Activated CD4-positive, alpha-beta T cell treated with anti-CD3 and anti-CD28 coated beads, Interleukin-2, Interleukin-4, amounts not matched to agents 100 ng/mL and 50 ng/mL, durations not matched to agents 16 hours and 8 hours (primary cell): ENCODE results near the gene CD58.
A peak's percentile ranks its signal among the peaks of the same experiment; 100 is the strongest.
"Not testable (repeated sequence)": the region's sequence is repeated elsewhere in the genome, so short reads cannot be mapped to it uniquely, and the experiment has no call there.

ENCODE experiments used
- DNase-seq: peaks from one replicate; pipeline ENCODE4 v3.0.0-alpha.2; 2020; ENCODE audit warnings: low spot score

Gene CD58

GRCh38 chr1:116569776-116570357 lies 959 bp downstream of the CD58 start:
- peak; percentile 68 for DNase-seq

DNA sequence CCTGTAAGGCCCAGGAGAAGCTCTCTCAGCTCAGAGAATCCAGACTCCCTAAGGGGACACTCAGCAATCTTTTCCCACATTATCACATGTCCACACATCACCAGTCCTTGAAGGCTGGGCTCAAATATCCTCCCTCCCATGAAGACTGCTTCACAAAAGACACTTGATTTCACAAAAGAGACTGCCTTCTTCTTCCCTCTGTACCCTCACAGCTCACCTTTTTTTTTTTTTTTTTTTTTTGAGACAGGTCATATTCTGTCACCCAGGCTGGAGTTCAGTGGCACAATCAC lies 1.5 kb downstream of the CD58 start:
- no peak for DNase-seq

DNA sequence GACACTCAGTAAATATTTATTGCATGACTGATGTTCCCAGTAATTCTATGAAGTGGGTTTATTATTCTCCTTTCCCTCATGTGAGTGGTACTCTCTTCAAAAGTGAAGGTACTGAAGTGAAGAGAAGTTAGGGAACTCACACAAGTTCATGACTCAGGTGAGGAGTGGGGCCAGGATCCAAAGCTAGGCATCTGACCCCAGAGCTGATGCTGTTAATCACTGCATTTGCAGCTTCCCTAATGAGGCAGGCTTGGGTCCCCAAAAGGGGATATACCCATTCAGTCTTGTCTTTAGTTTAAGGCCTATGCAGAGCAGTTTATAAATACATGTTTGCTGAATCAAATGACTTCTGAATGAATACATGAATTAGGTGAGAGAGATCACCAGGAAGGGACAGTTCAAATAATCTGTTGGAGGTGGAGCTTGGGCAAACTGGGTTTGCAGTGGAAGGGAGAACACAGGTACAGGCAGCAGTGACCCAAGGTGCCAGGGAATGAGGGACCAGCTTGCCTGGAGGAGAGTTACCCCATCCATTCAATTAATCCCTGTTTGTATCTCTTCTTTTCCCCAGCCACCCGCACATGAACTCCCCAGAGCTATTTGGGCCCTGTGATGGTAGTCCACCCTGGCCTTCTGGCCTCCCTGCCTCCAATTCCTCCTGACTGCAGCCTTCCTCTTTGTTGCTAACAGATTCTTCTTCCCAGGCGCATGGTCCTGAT lies 2.0 kb downstream of the CD58 start:
- no peak for DNase-seq

DNA sequence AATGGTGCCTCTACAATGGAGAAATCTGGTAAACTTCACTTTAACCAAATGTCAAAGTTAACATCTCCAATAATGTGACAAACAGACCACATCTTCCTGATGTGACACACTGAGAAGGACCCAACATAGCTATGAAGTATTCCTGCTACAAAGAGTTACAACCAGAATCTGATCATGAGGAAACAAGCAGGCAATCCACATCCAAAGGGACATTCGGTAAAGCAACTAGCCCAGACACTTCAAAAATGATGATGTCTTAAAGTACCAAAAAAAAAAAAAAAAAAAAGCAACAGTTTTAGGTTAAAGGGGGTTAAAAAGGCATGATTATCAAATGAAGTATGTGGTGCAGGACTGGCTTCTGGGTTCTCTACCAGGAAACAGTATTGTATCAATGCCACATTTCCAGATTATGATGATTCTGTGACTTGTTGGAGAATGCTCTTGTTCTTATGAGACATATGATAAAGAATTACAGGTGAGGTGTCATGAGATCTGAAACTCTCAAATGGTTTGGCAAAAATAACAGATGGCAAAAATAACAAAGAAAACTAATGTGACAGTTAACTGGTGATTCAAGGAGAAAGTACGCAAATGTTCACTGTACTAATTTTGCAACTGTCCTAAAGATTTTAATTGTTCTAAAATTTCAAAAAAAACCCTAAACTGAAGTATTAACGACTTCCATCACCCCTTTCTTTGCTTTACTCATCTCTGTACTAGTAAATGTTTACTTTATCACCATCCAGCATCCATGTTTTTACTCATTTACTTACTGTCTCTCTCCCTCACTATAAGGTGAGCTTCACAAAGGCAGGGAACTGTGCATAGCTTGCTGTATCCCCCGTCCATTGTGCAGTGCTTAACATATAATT lies 2.8 kb downstream of the CD58 start:
- peak; percentile 64 for DNase-seq

GRCh38 chr1:116565222-116565621 lies 5.6 kb downstream of the CD58 start:
- DNase-seq: no peak

DNA sequence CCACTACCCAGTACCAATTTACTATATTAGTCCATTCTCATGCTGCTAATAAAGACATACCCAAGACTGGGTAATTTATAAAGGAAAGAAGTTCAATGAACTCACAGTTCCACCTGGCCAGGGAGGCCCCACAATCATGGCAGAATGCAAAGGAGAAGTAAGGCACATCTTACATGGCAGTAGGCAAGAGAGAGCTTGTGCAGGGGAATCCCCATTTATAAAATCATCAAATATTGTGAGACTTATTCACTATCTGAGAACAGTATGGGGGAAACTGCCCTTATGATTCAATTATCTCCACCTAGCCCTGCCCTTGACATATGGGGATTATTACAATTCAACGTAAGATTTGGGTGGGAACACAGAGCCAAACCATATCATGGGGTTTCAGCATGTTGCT lies 6.4 kb downstream of the CD58 start:
- DNase-seq: no peak

DNA sequence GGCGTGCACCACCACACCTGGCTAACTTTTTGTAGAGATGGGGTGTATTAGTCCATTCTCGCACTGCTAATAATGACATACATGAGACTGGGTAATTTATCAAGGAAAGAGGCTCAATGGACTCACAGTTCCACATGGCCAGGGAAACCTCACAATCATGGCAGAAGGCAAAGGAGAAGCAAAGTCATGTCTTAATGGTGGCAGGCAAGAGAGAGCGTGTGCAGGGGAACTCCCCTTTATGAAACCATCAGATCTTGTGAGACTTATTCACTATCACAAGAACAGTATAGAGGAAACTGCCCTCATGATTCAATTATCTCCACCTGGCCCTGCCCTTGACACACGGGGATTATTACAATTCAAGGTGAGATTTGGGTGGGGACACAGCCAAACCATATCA lies 8.4 kb downstream of the CD58 start:
- not testable (repeated sequence) for DNase-seq

DNA sequence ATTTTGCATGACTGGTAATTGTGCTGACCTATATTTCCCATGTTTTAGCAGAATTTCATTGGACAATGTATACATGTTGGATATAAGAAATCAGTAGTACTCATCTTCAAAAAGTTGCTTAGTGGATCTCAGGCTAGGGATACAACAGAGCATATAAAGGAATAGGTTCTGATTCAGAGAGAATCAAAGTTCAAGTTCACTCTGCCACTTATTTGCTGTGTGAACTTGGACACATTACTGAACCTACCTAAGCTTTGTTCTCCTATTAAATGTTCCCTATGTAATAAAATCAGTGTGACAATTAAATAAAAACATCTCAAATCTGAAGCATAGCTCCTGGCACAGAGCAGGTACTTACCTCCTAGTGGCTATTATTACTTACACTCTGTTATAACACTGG lies 9.3 kb downstream of the CD58 start:
- no peak for DNase-seq

- no peak for DNase-seq
Measured at GRCh38 chr1:116560704-116561490, 9.9 kb downstream of the CD58 start.

DNA sequence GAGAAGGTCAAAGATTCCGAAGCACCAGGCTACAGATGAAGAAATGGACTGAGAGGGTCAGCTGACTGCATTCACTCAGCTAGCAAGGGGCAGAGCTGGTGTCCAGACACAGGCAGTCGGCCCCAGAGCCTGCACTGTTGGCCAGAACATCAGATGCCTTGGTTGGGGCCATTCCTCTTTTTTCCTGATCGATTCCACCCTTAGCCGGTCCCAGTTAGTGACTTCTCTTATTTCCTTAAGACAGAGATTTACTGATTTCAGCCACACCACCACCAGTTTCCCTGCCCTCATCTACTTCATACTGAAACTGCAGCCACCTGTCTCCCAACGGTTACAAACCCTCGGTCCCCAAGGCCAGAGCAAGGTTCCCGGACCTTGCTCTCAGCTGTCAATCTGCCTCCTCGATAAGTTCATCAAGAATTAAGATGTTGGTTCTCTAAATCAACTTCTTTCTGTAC lies 11.5 kb downstream of the CD58 start:
- no peak for DNase-seq

GRCh38 chr1:116558571-116558970 lies 12.3 kb downstream of the CD58 start:
- DNase-seq: no peak

GRCh38 chr1:116558140-116558549 lies 12.7 kb downstream of the CD58 start:
- DNase-seq: no peak

DNA sequence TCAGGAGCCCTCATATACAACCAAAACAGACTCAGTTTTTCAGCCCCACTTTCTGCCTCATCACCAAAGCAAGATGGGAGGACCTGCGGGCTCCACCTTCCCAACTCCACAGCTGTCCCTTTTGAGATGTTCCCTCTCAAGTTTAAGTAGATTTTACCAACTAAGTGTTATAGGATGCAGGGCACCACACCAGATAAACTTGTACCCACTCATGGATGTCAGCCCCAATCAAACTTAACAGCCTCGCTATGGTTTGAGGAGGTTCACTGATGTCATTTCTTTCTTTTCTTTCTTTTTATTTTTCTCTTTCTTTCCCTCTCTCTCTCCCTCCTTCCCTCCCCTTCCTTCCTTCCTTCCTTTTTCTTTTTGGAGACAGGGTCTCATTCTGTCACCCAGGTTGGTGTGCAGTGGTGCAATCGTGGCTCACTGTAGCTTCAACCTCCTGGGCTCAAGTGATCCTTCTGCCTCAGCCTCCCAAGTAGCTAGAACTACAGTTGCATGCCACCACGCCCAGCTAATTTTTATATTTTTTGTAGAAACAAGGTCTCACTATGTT lies 13.4 kb downstream of the CD58 start:
- no peak for DNase-seq

DNA sequence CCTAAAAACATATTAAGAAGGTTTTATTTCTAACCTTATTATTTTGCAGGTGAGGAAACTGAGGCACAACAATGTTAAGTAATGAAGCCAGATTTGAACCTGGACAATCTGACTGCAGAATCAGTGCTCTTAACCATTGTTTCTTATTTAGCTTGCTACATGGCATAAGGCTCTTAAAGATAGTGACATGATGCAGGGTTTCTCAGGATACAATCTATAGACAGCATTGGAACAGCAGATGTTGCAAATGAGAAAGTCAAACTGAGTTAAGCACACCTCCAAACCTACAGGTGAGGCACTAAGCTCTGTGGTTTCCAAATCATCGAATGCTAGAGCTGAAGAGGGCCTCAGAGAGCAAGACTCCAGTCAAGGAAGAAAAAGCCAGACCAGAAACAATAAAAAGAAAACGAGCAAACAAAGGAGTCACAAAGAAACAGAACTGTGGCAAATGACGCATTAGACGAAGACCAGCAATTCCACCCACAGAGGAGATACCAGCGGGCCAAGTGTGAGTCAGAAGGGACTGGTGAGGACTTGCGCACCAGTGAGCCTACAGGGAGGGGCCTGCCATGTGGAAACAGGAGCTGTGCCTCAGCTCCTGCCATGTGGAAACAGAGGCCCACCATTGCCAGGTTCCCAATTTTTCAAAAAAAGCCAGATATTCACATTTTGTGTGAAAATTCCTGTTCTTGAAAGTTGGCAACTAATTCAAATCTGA lies 14.4 kb downstream of the CD58 start:
- peak; percentile 95 for DNase-seq

- DNase-seq: no peak
Measured at GRCh38 chr1:116554924-116555323, 15.9 kb downstream of the CD58 start.

- no peak for DNase-seq
Measured at GRCh38 chr1:116553386-116554115, 17.3 kb downstream of the CD58 start.

DNA sequence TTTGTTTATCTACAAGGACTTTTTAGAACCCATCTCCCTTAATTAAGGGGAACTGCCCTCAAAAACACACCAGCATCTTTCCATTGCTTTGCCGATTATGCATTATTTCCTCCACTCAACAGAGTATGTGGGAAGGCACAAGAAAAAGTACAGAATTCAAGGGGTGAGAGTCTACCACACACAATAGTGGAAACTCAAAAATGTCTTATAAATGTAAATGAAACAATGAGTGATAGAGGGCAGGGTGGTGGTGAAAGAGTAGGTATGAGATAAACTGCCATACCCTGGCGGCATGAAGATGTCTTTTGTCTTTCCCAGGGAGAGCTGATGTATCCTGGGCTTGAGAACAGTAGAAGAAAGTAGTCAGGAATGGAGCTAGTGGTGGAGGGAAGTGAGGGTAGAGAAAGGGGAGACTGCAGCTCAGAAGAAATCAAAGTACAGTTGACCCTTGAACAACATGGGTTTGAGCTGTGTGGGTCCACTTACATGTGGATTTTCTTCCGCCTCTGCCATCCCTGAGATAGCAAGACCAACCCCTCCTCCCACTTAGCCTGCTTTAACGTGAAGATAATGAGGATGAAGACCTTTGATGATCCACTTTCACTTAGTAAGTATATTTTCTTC lies 24.4 kb downstream of the CD58 start:
- DNase-seq: no peak

DNA sequence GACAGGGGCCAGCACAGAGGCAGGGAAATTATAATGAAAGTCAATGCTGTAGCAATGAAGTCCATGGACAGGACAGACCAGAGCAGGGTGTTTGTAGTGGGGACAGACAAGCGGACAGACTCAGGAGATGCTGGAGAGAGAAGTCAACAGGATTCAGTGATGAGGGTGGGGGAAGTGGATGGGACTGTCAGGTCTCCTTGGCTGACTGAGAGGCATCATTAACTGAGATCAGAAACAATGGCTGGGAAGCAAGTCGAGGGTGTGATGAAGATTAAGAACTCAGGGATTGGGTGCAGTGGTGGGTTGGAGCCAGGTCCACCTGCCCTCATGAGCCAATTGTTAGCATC lies 25.5 kb downstream of the CD58 start:
- DNase-seq: no peak

- DNase-seq: peak; percentile 50
Measured at GRCh38 chr1:116544588-116545358, 26.1 kb downstream of the CD58 start.

GRCh38 chr1:116540088-116540487 lies 30.7 kb downstream of the CD58 start:
- DNase-seq: no peak
